K562 (cell line): Measurements from ENCODE around the gene UBN2. TPM values are rescaled to one million over a fixed set of nuclear protein-coding genes. Genes with fewer than 3 reads are reported as not detected.
A peak's percentile ranks its signal among the peaks of the same experiment; 100 is the strongest.

ENCODE experiments used
- ATF7 ChIP-seq: fragments of 450-650 bp; IDR thresholded peaks from 2 replicates; pipeline ENCODE4 v1.7.1; 2014; ENCODE audit warnings: mild to moderate bottlenecking, moderate library complexity
- CBFA2T3 ChIP-seq: fragments of 450-650 bp; IDR thresholded peaks from 2 replicates; pipeline ENCODE4 v1.6.1; 2017
- CREB1 ChIP-seq, 2 experiments: sonication (generic) in 1 of 2; formaldehyde crosslinking in 1 of 2; IDR thresholded peaks; 2 replicates each; pipeline versions ENCODE4 v1.6.1 to v1.8.0; 2012 to 2022; ENCODE audit warnings: inconsistent platforms in 1 of 2, mild to moderate bottlenecking in 1 of 2, missing genetic modification reagents in 1 of 2, moderate library complexity in 1 of 2
- CSDE1 ChIP-seq, 2 experiments: fragments of 450-650 bp; IDR thresholded peaks; 2 replicates each; pipeline ENCODE4 v1.6.1; 2016; ENCODE audit warnings: mild to moderate bottlenecking in 1 of 2
- E2F5 ChIP-seq: sonication (generic); formaldehyde crosslinking; IDR thresholded peaks from 2 replicates; pipeline ENCODE4 v1.8.0; 2022; ENCODE audit warnings: mild to moderate bottlenecking, missing genetic modification reagents
- ELF1 ChIP-seq: fragments of 200-800 bp; sonication (Bioruptor generic); IDR thresholded peaks from 2 replicates; pipeline ENCODE4 v1.6.1; 2016; ENCODE audit warnings: missing genetic modification characterization, missing compliant biosample characterization
- FOXM1 ChIP-seq, 2 experiments: fragments of 450-650 bp in 1 of 2; sonication (generic) in 1 of 2; formaldehyde crosslinking in 1 of 2; IDR thresholded peaks; 2 replicates each; pipeline versions ENCODE4 v1.6.1 to v1.9.0; 2017 to 2022; ENCODE audit warnings: low read depth in 2 of 2, mild to moderate bottlenecking in 2 of 2, missing genetic modification reagents in 1 of 2, moderate library complexity in 1 of 2
- HMGXB4 ChIP-seq: sonication (generic); formaldehyde crosslinking; IDR thresholded peaks from 2 replicates; pipeline ENCODE4 v1.8.1; 2023; ENCODE audit warnings: mild to moderate bottlenecking, missing genetic modification reagents
- MAZ ChIP-seq, 2 experiments: fragments of 450-650 bp in 1 of 2; sonication (generic) in 1 of 2; formaldehyde crosslinking; IDR thresholded peaks in 1 of 2; conservative IDR thresholded peaks in 1 of 2; 2 replicates each; pipeline versions ENCODE4 v1.4.0 to v1.5.0; 2020; ENCODE audit warnings: mild to moderate bottlenecking in 1 of 2, missing genetic modification reagents in 1 of 2
- MBD1 ChIP-seq: fragments of 250-450 bp; sonication (Bioruptor Pico); IDR thresholded peaks from 2 replicates; pipeline ENCODE4 v1.8.0; 2022; ENCODE audit warnings: inconsistent platforms
- PURB ChIP-seq: sonication (generic); formaldehyde crosslinking; IDR thresholded peaks from 2 replicates; pipeline ENCODE4 v1.9.0; 2021; ENCODE audit warnings: low read depth, mild to moderate bottlenecking, missing genetic modification reagents
- SAFB ChIP-seq: fragments of 200-400 bp; formaldehyde crosslinking; IDR thresholded peaks from 2 replicates; pipeline ENCODE4 v1.6.1; 2017; ENCODE audit warnings: low read depth, low read length, borderline replicate concordance
- TBL1XR1 ChIP-seq, 2 experiments: IDR thresholded peaks; 2 replicates each; pipeline ENCODE4 v1.6.1; 2012; ENCODE audit warnings: improper control_type of control experiment in 2 of 2, low read length in 2 of 2, mild to moderate bottlenecking in 1 of 2
- ZBTB2 ChIP-seq: fragments of 450-650 bp; IDR thresholded peaks from 2 replicates; pipeline ENCODE4 v1.6.1; 2016; ENCODE audit warnings: antibody characterized with exemption
- ZC3H4 ChIP-seq: sonication (generic); formaldehyde crosslinking; IDR thresholded peaks from 2 replicates; pipeline ENCODE4 v1.9.0; 2021; ENCODE audit warnings: missing genetic modification reagents, borderline replicate concordance
- ZFX ChIP-seq: sonication (generic); formaldehyde crosslinking; IDR thresholded peaks from 2 replicates; pipeline ENCODE4 v1.8.0; 2022; ENCODE audit warnings: mild to moderate bottlenecking, missing genetic modification reagents, moderate library complexity
- polyA plus RNA-seq, 8 experiments: library from polyadenylated mRNA; depleted of rRNA in 4 of 8; stranded (reverse) in 5 of 8; unstranded in 3 of 8; fragments of >200 nt; fragmentation: Nextera tagmentation in 2 of 8; fragmentation: Illumina TruSeq in 1 of 8; extraction: Ambion mirVana in 2 of 8; extraction: Trizol in 1 of 8; gene quantifications; 2 replicates each; pipeline versions ENCODE4 v1.2.1 to v1.2.3, GENCODE V29; 2011 to 2014; ENCODE audit warnings: inconsistent platforms in 1 of 8, missing spikeins in 1 of 8
- total RNA-seq, 7 experiments: library from RNA; depleted of rRNA in 6 of 7; stranded (reverse); fragments of >200 nt in 6 of 7; fragmentation: Illumina TruSeq in 2 of 7; extraction: Trizol in 2 of 7; gene quantifications; 2 replicates each; pipeline versions ENCODE4 v1.2.1 to v1.2.3, GENCODE V29; 2011 to 2021; ENCODE audit warnings: low replicate concordance in 1 of 7

UBN2 gene
- total and polyA plus RNA-seq, 9 of the 15 experiments (the other 6 are each of a cell fraction or from before 2014, with no cell fraction given) = 1.2 to 19.5 (median 9.9) TPM

GRCh38 chr7:139230774-139231512, at the start of gene UBN2 (continued):
- TF ChIP-seq MBD1 (no peak), ZFX (CRISPR knock-in tag) (peak; percentile 99), TBL1XR1 (IDR thresholded peaks at IDR 0.05; ENCODE audit: low read length in 2 of 2) (peak in 1 of 2 experiments; percentile 18; a peak in 1 of 4 replicates), CBFA2T3 (no peak), ZBTB2 (peak; percentile 99), MAZ (CRISPR knock-in tag; conservative IDR thresholded peaks at IDR 0.05 in 1 of 2, IDR thresholded peaks at IDR 0.05 in 1 of 2) (peak; percentile 55 to 85), CSDE1 (IDR thresholded peaks at IDR 0.05) (peak in 1 of 2 experiments; percentile 84; a peak in 2 of 4 replicates), ZC3H4 (CRISPR knock-in tag) (no peak), SAFB (no peak), ATF7 (peak; percentile 94), PURB (CRISPR knock-in tag) (0 out of 2 replicates have a peak, but pooled peaks have one; percentile 79), E2F5 (CRISPR knock-in tag) (0 out of 2 replicates have a peak, but pooled peaks have one; percentile 62), ELF1 (tag) (peak; percentile 92), HMGXB4 (CRISPR knock-in tag) (peak; percentile 98), FOXM1 (IDR thresholded peaks at IDR 0.05; ENCODE audit: low read depth) (no peak), FOXM1 (CRISPR knock-in tag; IDR thresholded peaks at IDR 0.05; ENCODE audit: low read depth) (peak; percentile 11; the same call in 1 of the 2 replicates), CREB1 (IDR thresholded peaks at IDR 0.05) (peak; percentile 93), CREB1 (CRISPR knock-in tag; IDR thresholded peaks at IDR 0.05) (peak; percentile 95)
